SK-N-SH treated with all-trans-retinoic acid at 6 μM for 48 hours (cell line): ENCODE measurements around the gene ERGIC1.

Experiments
- OSR1 ChIP-seq: fragments of 250-450 bp; sonication (Bioruptor Pico); IDR thresholded peaks from 2 replicates; pipeline ENCODE4 v1.8.0; 2022; ENCODE audit warnings: moderate library complexity, mild to moderate bottlenecking, inconsistent platforms
- PATZ1 ChIP-seq: fragments of 250-450 bp; sonication (Bioruptor Pico); IDR thresholded peaks from 2 replicates; pipeline ENCODE4 v1.8.0; 2020; ENCODE audit warnings: mild to moderate bottlenecking, moderate library complexity, borderline replicate concordance
- PPARA ChIP-seq: fragments of 250-450 bp; sonication (Bioruptor Pico); IDR thresholded peaks from 2 replicates; pipeline ENCODE4 v1.5.0; 2020; ENCODE audit warnings: mild to moderate bottlenecking, borderline replicate concordance
- TOX ChIP-seq: fragments of 250-450 bp; sonication (Bioruptor Pico); IDR thresholded peaks from 2 replicates; pipeline ENCODE4 v1.8.0; 2021; ENCODE audit warnings: mild to moderate bottlenecking, moderate library complexity, borderline replicate concordance
- ZNF70 ChIP-seq: fragments of 450-650 bp; formaldehyde crosslinking; IDR thresholded peaks from 2 replicates; pipeline ENCODE4 v1.5.0; 2020; ENCODE audit warnings: mild to moderate bottlenecking, moderate library complexity

GRCh38 chr5:172818081-172818480 is 16.0 kb upstream of the ERGIC1 start:
- TF ChIP-seq TOX (CRISPR knock-in tag) (no peak), PPARA (no peak), OSR1 (no peak), PATZ1 (CRISPR knock-in tag) (no peak), ZNF70 (no peak)
